GM12875 (cell line): ENCODE measurements around the gene NT5M.
"Not testable (repeated sequence)": the region's sequence is repeated elsewhere in the genome, so short reads cannot be mapped to it uniquely, and the experiment has no call there.

Source experiments
- H3K4me3 ChIP-seq: one replicate; pipeline ENCODE4 v1.5.1; 2011; ENCODE audit warnings: low read depth, low read length, control low read depth
- TF ChIP-seq, protein P1 (sequence below): IDR thresholded peaks from 2 replicates; pipeline ENCODE4 v1.5.1; 2011; ENCODE audit warnings: low read depth, mild to moderate bottlenecking, control low read depth, inconsistent platforms, low read length, moderate library complexity, borderline replicate concordance; ENCODE audit not compliant: insufficient read depth

NT5M gene

DNA sequence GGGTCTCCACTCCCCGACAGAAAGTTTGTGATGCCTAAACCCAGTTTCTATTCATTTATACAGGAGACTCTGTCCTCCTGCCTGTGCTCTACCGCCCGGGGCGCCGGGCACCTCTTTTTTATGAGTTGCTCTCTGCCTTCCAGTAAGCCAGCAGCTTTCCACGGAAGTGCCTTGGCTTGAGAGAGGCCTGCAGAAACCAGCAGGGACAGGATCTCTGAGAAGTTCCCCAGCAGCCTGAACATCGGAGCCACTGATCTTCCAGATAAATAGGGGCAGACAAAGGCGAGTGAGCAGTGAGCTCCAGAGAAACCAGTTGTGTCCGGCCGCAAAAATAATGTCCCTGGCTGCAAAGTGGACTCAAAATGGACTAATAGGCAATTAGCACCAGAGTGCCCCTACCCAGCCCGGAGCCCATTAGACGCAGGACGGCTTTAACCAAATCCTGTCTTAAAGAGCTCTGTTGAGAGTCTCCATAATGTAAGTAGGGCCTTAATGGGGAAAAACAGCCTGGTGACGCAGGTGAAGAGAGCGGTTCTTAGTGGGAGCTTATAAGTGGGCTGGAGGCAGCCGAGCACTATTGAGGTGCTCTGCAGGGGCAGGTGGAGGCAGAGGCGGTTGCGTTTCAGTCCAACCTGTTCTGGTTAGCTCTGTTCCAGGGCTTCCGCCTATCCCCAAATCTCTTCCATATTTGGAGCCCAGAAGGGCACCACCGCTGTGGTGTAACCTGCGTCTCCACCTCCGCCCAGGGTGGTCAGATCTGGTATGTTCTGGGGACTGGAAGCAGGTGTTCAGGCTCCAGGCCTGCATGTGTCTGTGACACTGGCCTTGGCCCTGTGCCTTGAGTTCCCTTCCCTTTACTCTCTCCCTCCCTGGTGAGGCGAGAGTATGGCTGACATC lies 74.1 kb downstream of the NT5M start:
- TF ChIP-seq, protein P1, sequence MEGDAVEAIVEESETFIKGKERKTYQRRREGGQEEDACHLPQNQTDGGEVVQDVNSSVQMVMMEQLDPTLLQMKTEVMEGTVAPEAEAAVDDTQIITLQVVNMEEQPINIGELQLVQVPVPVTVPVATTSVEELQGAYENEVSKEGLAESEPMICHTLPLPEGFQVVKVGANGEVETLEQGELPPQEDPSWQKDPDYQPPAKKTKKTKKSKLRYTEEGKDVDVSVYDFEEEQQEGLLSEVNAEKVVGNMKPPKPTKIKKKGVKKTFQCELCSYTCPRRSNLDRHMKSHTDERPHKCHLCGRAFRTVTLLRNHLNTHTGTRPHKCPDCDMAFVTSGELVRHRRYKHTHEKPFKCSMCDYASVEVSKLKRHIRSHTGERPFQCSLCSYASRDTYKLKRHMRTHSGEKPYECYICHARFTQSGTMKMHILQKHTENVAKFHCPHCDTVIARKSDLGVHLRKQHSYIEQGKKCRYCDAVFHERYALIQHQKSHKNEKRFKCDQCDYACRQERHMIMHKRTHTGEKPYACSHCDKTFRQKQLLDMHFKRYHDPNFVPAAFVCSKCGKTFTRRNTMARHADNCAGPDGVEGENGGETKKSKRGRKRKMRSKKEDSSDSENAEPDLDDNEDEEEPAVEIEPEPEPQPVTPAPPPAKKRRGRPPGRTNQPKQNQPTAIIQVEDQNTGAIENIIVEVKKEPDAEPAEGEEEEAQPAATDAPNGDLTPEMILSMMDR, result no peak
- no peak overlapping the region for H3K4me3 ChIP-seq

GRCh38 chr17:17379197-17379991 lies 76.2 kb downstream of the NT5M start:
- TF ChIP-seq, protein P1, result no peak
- H3K4me3 ChIP-seq, result no peak overlapping the region

DNA sequence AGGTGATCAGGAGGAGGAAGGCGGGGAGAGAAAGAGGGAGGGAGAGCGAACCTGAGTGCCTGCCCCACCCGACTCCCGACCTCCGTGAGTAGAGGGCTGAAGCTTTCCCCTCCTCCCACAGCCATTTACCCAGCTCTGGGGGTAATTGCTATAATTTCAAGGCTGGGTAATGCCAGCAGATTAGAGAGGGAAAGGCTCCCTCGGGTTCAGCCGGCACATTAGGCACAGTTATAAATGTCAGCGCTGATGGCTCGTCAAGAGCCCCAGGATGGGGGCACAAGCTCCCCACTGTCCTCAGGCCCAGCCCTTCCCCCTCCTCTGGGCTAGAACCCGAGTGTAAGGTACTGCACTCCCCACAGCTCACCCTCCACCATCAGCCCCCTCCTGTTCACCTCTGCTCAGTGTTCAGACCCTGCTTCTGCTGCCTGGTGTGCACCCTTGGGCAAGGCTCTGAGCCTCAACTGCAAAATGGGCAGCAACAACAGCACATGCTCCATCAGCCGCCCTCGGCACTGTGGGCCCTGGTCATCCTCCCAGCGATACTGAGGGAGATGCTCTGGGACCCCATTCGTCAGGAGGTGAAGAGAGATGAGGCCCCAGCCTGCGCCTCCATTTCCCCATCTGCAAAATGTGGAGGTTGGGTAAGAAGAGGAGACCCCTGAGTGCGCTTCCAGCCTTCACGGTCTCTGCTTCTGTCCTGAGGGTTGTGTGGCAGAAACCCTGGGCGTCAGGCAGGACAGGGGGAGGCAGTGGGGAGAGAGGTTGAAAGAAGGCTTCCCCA lies 77.2 kb downstream of the NT5M start:
- TF ChIP-seq, protein P1, result no peak

DNA sequence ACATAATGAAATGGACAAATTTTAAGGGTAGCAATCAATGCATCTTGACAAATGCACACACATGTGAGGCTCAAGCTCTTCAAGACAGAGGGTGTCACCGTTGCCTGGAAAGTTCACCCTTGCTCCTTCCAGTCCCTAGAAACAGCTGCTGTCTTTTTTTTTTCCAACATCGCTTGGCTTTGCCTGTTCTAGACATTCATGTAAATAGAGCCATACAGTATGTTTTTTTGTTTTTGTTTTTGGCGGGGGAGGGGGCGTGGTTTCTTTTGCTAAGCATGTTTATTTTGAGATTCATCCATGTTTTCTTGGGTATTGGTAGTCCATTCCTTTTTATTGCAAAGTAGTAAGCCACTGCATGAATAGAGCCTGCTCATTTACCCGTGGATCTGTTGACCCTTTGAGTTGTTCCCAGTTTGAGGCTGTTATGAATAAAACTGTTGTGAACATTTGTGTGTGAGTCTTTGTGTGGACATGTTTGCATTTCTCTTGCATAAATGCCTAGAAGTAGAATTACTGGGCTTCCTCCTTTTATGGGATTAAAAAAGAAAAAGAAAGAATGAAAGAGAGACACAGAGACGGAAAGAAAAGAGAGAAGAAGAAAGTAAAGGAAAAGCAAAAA lies 78.4 kb downstream of the NT5M start:
- TF ChIP-seq, protein P1, result no peak
- H3K4me3 ChIP-seq, result no peak overlapping the region

More for the DNA sequence above, 77.2 kb downstream of the NT5M start:
- H3K4me3 ChIP-seq, result no peak overlapping the region

GRCh38 chr17:17382065-17382459 lies 78.9 kb downstream of the NT5M start:
- TF ChIP-seq, protein P1, result no peak
- no peak overlapping the region for H3K4me3 ChIP-seq

GRCh38 chr17:17382971-17383370 lies 79.8 kb downstream of the NT5M start:
- TF ChIP-seq, protein P1, result no peak
- H3K4me3 ChIP-seq, result no peak overlapping the region

GRCh38 chr17:17383431-17384290 lies 80.5 kb downstream of the NT5M start:
- not testable (repeated sequence) for H3K4me3 ChIP-seq
